Body of pancreas (tissue), 4 donors: ENCODE results near the gene AP1M1. TPM values are rescaled to one million over a fixed set of nuclear protein-coding genes. Genes with fewer than 3 reads are reported as not detected.

Source experiments
- ATAC-seq: fragments of 150-250 bp; one replicate; pipeline ENCODE4 v1.9.1; 2016
- DNase-seq, 4 donors: peaks; one replicate each; pipeline ENCODE4 v3.0.0-alpha.2; 2019
- H3K27ac ChIP-seq, 4 donors: fragments of 200-600 bp; sonication (generic); 1 replicate in 3 of 4; 2 replicates in 1 of 4; pipeline versions ENCODE4 v1.5.1 to v1.6.1; 2016 to 2019; ENCODE audit warnings: mild to moderate bottlenecking in 1 of 4, mixed read lengths in 1 of 4, moderate library complexity in 1 of 4
- H3K27me3 ChIP-seq, 2 donors: fragments of 200-600 bp; sonication (generic); one replicate each; pipeline ENCODE4 v1.6.0; 2016; ENCODE audit warnings: mild to moderate bottlenecking in 1 of 2
- H3K36me3 ChIP-seq, 2 donors: fragments of 200-600 bp; sonication (generic); replicated peaks in 1 of 2; 2 replicates each; pipeline ENCODE4 v1.5.1; 2016; ENCODE audit warnings: low read depth in 2 of 2; ENCODE audit not compliant: insufficient read depth in 1 of 2
- H3K4me1 ChIP-seq: fragments of 200-600 bp; sonication (generic); one replicate; pipeline ENCODE4 v1.6.0; 2016
- H3K4me3 ChIP-seq, 2 donors: fragments of 200-600 bp; sonication (generic); 1 replicate in 1 of 2; 2 replicates in 1 of 2; pipeline ENCODE4 v1.5.1; 2016 to 2019
- H3K9me3 ChIP-seq, 3 donors: fragments of 200-600 bp; sonication (generic); 1 replicate in 2 of 3; 2 replicates in 1 of 3; pipeline ENCODE4 v1.5.1; 2016
- CTCF ChIP-seq, 7 experiments: fragments of 450-650 bp in 4 of 7; fragments of 200-600 bp in 3 of 7; sonication (generic) in 3 of 7; IDR thresholded peaks; one replicate each; pipeline ENCODE4 v1.5.1; 2016 to 2019; ENCODE audit warnings: antibody characterized with exemption in 7 of 7
- POLR2A ChIP-seq, 3 donors: fragments of 450-650 bp; IDR thresholded peaks; one replicate each; pipeline ENCODE4 v1.6.1; 2016; ENCODE audit warnings: antibody characterized with exemption in 3 of 3, mild to moderate bottlenecking in 2 of 3
- WGBS, 2 donors: methylation state at CpG; one replicate each; pipeline ENCODE4 v1.1.5; 2017; 5-methylcytosine and 5-hydroxymethylcytosine counted together
- intact Hi-C: fragments of 100-400 bp; cut with DNase I; formaldehyde crosslinking; loops from one replicate; pipeline ENCODE4 v1.15.1; 2023
- total RNA-seq, 2 donors: library from RNA; depleted of rRNA; stranded (reverse); fragments of >200 nt; gene quantifications; one replicate each; pipeline ENCODE4 v1.1.0, GENCODE V29; 2016

The AP1M1 gene
- total RNA-seq, 2 donors from 2014 or later: 22.3 to 23.1 TPM

GRCh38 chr19:16184665-16185122 is 13.0 kb upstream of the AP1M1 start:
- peak overlapping the region in 3 of 4 donors; percentile 51 to 80 (median 56) for H3K27ac ChIP-seq
- intact Hi-C loops: loop anchor here (5.0 kb wide), 1 partner anchor 552 kb away; no protein-coding TSS in a partner anchor
- TF ChIP-seq CTCF (IDR thresholded peaks at IDR 0.05) (no peak), POLR2A (IDR thresholded peaks at IDR 0.05) (no peak)
- no peak for ATAC-seq
- DNase-seq: peak in 1 of 4 donors; percentile 22
- peaks cover 29% of the 10 kb centered on the region for H3K4me1 ChIP-seq
- H3K27me3 ChIP-seq: no peaks in the 10 kb centered on the region
- no peaks in the 10 kb centered on the region for H3K9me3 ChIP-seq
- H3K4me3 ChIP-seq: peak overlapping the region in 1 of 2 donors; percentile 28
- 35 to 36% methylated on average over 18 of the region's 18 CpGs for WGBS, 2 donors
- peaks cover 0 to 2% of the 10 kb centered on the region in 2 donors for H3K36me3 ChIP-seq

- Histone ChIP-seq H3K27ac (peak within 1 kb of the TSS in 3 of 4 donors; percentile 51 to 80 (median 56)), H3K4me3 (peak within 1 kb of the TSS; percentile 65 to 96), H3K9me3 (no peaks in the 10 kb centered on the region), H3K4me1 (peaks cover 29% of the 10 kb centered on the region), H3K27me3 (no peaks in the 10 kb centered on the region), H3K36me3 (peaks cover 0 to 2% of the 10 kb centered on the region in 2 donors)
- peak; percentile 100 for ATAC-seq
- peak; percentile 99 to 100 (median 99) for DNase-seq
- TF ChIP-seq CTCF (IDR thresholded peaks at IDR 0.05): peak in 6 of 7 experiments; percentile 26 to 51 (median 38)
- peak; percentile 55 to 91 (median 90) for TF ChIP-seq POLR2A (IDR thresholded peaks at IDR 0.05)
- intact Hi-C loops: no loop called here
- WGBS, 2 donors: 0% methylated on average over 22 to 39 of the region's 39 CpGs
These were observed 12.5 kb upstream of the AP1M1 start, which contains the start of gene FAM32A for GRCh38 chr19:16185123-16185767. TSS of gene FAM32A (plus strand) at chr19:16185410. CDS start at chr19:16185443, 33 bp downstream.

- no peaks in the 10 kb centered on the region for H3K9me3 ChIP-seq
- H3K27ac ChIP-seq: peak overlapping the region in 3 of 4 donors; percentile 51 to 80 (median 56)
- no peak for ATAC-seq
- DNase-seq: peak in 3 of 4 donors; percentile 30 to 38 (median 30)
- peak overlapping the region; percentile 65 to 96 for H3K4me3 ChIP-seq
- H3K27me3 ChIP-seq: no peaks in the 10 kb centered on the region
- peaks cover 29% of the 10 kb centered on the region for H3K4me1 ChIP-seq
- WGBS, 2 donors: 0 to 1% methylated on average over 18 to 20 of the region's 20 CpGs
- intact Hi-C loops: no loop called here
- TF ChIP-seq POLR2A (IDR thresholded peaks at IDR 0.05) (no peak), CTCF (IDR thresholded peaks at IDR 0.05) (peak in 4 of 7 experiments; percentile 3 to 21 (median 15))
- H3K36me3 ChIP-seq: peaks cover 0 to 7% of the 10 kb centered on the region in 2 donors
These were observed 12.0 kb upstream of the AP1M1 start for GRCh38 chr19:16185768-16186123.

DNA sequence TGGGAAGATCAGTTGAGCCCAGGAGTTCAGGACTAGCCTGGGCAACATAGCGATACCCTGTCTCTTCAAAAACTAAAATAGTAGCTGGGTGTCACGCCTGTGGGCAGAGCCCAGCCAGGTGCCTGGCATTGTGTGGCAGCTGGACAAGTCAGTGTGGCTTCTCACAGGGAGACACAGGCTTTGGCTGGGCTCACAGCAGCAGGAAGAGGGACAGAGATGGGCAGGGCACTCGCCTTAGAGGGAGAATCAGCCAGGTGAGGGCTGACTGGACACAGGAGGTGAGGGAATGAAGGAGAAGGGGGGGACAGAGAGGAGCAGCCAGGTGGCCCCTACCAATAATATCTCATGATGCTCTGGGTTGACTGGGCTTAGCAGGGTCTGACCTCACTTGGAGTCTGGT is 9.2 kb upstream of the AP1M1 start:
- H3K27ac ChIP-seq: no peak overlapping the region
- TF ChIP-seq POLR2A (IDR thresholded peaks at IDR 0.05) (no peak), CTCF (IDR thresholded peaks at IDR 0.05) (no peak)

More for the DNA sequence above, 9.2 kb upstream of the AP1M1 start:
- Histone ChIP-seq H3K4me3 (no peak overlapping the region), H3K9me3 (no peaks in the 10 kb centered on the region), H3K4me1 (peaks cover 23% of the 10 kb centered on the region), H3K27me3 (no peaks in the 10 kb centered on the region), H3K36me3 (peaks cover 9 to 20% of the 10 kb centered on the region in 2 donors)
- WGBS, 2 donors: 91 to 100% methylated on average over 1 to 3 of the region's 3 CpGs
- ATAC-seq (no peak), DNase-seq (no peak)
- intact Hi-C loops: no loop called here
